ENCODE results near the gene CLEC12A.
"Not testable (repeated sequence)": the region's sequence is repeated elsewhere in the genome, so short reads cannot be mapped to it uniquely, and the experiment has no call there.

The CLEC12A gene

DNA sequence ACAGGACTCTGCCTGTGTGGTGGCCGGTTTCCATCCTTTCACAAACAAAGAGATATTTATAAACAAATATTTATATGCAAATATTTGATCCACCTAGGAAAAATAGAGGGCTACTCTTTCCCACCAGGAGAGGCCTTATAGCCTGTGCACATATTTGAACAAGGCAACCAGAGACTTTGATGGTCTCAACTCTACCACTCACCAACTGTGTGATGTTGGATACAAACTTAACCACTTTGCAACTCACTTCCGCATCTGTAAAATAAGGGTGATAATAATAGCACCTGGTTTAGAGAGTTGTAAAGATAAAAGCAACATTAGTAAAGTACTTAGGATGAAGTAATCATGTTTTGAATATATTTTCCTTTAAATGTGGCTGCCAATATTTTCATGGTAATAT, 1.5 kb upstream of the CLEC12A start:
- FAIRE-seq (peak; percentile 52), DNase-seq (ENCODE audit: low spot score) (no peak)

DNA sequence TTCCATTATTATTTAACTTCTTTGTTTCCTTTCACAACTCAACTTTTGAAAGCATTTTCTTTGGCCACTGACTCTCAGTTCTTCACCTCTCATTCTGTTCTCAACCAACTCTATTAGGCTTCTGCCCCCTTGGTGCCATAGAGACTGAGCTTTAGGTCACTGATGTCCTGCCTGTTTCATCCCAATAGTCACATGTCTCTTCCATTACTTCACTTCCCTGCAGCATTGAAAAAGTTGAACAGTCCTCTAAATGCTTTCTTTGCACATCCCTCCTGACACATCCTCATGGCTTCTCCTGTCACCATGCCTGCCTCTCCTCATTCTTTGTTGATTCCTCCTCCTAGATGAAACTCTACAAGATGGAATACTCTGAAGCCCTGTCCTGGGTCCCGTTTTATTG, 2.7 kb downstream of the CLEC12A start:
- DNase-seq (ENCODE audit: low spot score): no peak
- no peak for FAIRE-seq

DNA sequence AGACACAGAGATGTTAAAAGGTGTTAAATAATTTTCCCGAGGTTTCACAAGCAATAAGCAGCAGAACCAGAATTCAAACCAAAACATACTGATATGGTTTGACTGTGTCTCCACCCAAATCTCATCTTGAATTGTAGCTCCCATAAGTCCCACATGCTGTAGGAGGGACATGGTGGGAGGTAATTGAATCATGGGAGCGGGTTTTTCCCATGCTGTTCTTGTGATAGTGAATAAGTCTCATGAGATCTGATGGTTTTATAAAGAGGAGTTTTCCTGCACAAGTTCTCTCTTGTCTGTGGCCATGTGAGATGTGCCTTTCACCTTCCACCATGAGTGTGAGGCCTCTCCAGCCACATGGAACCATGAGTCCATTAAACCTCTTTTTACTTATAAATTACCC, 3.5 kb downstream of the CLEC12A start:
- not testable (repeated sequence) for FAIRE-seq; DNase-seq (ENCODE audit: low spot score)

DNA sequence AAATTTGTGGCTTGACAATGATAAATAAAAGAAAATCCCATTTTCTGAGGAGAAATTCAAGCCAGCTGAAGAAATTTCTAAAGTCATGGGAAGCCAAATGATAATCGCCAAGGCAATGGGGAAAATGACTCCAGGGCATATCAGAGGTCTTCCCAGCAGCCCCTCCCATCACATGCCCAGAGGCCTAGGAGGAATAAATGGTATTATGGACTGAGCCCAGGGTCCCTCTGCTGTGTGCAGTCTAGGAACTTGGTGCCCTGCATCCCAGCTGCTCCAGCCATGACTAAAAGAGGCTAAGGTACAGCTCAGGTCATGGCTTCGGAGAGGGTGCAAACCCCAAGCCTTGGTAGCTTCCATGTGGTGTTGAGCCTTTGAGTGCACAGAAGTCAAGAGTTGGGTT, 4.4 kb downstream of the CLEC12A start:
- FAIRE-seq (no peak), DNase-seq (ENCODE audit: low spot score) (no peak)

DNA sequence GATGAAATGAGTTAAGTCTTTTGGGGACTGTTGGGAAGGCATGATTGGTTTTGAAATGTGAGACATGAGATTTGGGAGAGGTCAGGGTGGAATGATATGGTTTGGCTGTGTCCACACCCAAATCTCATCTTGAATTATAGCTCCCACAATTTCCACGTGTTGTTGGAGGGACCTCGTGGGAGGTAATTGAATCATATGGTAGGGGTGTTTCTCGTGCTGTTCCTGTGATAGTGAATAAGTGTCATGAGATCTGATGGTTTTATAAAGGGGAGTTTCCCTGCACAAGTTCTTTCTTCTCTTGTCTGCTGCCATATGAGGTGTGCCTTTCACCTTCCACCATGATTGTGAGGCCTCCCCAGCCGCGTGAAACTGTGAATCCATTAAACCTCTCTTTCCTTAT, 5.4 kb downstream of the CLEC12A start:
- not testable (repeated sequence) for DNase-seq (ENCODE audit: low spot score); FAIRE-seq

DNA sequence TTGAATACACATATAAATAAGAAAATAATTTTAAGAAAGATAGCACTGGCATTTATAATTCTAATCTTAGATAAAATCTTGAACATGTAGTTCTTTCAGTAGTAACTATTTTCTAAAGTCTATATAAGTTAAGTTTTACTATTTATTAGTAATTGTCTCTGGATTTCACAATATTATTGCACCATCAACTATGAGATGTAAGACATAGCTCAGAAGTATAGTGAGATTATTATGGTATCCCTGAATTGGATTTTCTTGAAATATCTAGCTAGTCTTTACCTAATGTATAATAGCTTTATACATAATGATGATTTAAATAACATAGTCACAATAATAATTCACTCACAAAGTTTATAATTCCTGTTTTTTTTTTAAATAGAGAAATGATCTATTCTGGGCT, 6.7 kb downstream of the CLEC12A start:
- no peak for FAIRE-seq
- no peak for DNase-seq (ENCODE audit: low spot score)

DNA sequence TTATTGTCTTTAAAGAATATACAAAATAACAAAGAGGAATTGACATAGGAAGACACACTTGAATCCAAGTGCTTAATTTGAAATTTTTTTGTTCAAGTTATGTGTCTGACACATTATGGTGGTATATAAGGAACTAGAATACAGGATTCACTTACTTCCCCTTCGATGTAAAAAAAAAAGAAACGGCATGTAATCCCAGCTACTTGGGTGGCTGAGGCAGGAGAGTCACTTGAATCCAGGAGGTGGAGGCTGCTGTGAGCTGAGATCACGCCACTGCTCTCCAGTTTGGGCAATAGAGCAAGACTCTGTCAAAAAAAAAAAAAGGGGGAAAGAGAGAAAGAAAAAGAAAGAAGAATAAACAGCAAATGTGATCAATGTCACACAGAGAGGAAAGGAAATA, 8.9 kb downstream of the CLEC12A start:
- no peak for DNase-seq (ENCODE audit: low spot score)
- FAIRE-seq: no peak

DNA sequence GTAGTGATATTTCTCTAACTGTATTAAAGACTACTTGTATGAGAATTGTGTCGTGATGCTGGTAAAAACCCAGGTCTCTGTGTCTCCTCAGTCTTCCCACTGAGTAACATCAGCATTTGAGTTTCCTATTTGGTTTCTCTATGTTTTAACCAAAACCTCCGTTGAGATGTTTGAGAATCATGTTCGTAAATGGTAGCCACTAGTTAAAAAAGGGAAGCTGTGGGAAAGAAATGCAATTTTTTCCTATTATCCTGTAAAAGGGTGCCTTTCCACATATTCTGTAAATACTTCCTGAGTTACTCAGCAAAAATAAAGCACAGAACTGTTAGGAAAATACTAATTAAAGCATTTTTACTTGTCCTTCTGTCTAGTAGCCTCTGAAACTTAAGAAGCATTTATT, 20.7 kb downstream of the CLEC12A start:
- DNase-seq (ENCODE audit: low spot score) (no peak), FAIRE-seq (no peak)

DNA sequence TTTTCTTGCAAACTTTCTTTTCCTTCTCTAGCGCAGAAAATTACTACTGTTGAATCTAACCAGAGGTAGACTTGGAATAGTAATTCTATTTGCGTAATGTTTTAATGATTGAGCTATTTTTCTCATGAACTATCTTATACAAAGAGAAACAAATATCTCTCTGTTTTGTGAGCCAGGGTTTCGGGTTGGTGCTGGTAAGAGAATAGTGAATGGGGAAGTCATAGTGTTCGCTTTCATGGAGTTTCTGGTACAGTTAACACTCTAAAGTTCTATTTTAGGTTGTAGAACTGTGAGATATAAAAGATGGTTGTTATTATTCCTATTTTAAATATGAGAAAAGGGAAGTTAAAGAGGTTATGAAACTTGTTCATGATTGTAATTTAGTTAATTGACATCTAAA, 21.1 kb downstream of the CLEC12A start:
- no peak for DNase-seq (ENCODE audit: low spot score)

DNA sequence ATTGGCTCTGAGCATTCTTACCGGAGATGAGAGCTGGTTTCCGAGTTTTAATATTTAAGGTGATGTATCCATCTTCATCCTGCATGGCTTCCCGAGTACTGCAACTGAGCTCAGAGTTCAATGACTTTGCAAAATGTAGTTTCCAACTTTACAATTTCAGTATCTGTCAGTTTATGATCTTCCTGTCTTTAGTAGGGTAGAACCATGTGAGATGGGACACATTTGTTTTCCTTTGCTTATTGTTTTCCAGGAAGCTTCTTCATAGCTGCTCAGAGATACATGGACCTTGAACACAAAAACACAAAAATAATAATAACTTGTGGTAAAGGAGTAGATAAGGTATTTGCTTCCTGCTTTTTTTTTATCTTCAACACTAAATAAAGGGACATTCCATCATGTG, 27.8 kb downstream of the CLEC12A start, which contains the start of gene CLEC1B:
Gene CLEC1B (minus strand): TSS at position 106 of the 400 bp plus-strand sequence. CDS start 21 bp downstream, at position 85.
- FAIRE-seq: no peak
- no peak for DNase-seq (ENCODE audit: low spot score)

More for the DNA sequence above, 21.1 kb downstream of the CLEC12A start:
- no peak for FAIRE-seq

DNA sequence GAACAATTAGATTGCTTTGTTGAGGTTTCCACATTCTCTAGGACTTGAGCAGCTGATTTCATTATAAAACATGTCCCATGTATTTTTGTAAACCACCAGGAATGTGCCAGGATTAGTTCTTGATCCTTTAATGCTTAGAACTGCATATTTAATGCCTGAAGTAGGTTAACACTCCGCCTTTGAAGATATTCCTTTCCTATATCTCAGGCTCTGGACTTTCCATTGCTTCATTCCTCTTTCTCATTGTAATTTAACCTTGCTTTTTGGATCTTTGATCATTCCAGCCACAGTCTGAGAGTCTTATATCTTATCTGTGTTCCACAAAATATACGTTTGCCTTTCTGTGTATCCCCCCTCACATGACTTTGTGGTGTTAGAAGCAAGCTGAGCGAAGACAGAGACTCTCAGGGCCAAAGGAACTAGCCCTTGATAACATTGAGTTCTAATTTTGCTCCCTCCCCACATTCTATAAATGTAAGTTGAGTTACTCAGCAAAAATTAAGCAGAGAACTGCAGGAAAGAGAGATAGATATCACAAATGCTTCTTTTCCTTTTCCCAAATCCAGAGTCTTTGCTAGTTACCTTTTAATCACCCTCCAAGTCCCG, 30.1 kb downstream of the CLEC12A start:
- DNase-seq (ENCODE audit: low spot score): no peak
- no peak for FAIRE-seq

DNA sequence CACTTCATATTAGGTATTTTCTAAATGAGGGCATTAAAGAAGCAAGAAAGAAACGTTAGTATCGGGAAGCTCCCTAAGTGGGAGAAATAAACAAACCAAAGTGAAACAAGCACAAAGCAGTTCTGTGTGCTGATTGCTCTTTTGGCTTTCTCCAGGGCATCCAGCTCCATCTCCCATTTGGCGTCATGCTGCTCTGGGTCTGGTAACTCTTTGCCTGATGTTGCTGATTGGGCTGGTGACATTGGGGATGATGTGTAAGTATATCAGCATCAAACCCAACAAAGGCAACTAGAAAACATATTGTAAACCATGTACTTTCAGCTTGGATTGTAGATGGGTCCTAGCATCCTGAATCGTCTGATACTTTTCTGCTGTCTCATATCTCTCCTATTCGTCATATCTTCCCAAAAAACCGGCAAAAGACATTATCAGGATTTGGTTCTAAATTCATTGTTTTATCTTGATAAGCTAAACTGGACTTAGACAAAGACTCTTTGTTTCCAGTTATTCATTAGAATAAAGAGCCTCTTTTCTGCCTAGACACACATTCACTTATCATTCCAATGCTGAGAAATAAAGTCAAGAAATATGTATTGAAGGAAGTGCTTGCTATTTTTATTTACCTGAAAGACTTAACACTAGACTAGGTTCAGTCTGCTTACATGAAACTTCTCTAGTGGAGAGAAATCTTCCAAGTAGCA, 41.6 kb downstream of the CLEC12A start:
- FAIRE-seq (peak; percentile 20), DNase-seq (ENCODE audit: low spot score) (no peak)

DNA sequence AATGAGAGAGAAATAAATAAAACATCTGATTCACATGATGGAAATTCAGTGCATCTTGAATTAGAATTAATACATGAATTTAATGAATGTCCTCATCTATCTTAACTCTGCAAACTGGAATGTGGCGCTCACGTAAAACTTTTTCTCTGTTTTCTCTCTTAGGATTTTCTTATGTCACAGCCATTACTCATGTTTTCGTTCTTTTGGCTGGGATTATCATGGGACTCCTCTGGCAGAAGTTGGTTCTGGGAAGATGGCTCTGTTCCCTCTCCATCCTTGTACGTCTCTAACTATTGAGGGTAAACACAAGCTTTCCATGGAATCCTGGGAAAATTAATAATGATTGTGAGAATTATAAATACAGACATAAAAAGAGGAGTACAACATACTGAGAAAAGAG, 44.2 kb downstream of the CLEC12A start:
- DNase-seq (ENCODE audit: low spot score) (no peak), FAIRE-seq (no peak)

DNA sequence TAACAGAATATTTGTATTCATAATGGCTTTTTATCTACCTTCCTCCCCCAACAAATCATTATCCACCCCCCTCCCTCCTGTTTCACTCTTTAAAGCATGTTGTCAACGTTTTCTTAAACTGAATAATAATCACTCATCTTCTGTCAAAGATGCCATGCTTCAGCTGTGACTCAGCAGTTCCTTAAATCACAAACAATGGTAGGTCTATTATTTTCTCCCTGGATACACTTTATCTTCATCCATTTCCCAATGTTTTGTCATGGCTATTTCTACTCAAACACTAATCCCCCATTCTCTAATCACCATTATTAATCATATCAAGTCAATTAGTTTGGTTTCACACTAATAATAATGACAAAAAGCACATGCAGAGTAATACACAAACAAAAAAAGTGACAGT, 45.7 kb downstream of the CLEC12A start:
- DNase-seq (ENCODE audit: low spot score) (peak; percentile 39), FAIRE-seq (no peak)

DNA sequence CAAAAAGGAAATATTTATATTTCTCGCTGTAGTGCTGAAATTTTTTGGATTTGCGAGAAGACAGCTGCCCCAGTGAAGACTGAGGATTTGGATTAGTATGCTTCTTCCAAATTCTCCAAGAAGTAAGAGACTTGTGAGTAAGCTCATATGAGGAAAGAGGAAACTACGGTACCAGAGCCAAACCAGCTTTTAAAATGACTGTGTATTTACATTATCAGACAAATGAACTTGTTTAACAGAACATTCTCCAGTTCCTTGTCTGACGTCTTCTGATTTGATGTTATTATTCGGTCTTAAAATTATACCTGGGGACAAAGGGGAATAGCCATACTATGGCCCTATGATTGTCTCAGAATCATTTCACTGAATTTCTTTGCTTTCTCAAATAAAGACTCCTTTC, 47.2 kb downstream of the CLEC12A start:
- no peak for DNase-seq (ENCODE audit: low spot score)

DNA sequence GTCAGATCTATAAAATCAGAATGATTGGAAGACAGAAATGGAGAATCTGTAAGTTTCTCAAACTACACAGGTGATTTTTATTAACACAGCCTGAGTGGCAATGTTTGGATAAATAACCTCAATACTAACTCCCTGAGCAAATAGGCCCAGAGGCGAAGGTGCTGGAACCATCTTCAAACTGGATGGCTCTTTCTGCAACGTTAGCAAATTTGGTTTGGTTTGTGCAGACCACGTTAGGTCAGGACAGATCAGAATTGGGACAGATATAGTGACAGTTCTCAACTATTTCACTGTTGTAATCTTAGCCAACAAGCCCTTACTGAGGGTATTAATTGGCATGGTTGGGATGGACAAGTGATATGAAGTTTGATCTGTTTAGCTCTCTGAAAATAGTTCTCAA, 50.1 kb downstream of the CLEC12A start:
- FAIRE-seq (no peak), DNase-seq (ENCODE audit: low spot score) (no peak)

More for the DNA sequence above, 47.2 kb downstream of the CLEC12A start:
- FAIRE-seq: no peak

DNA sequence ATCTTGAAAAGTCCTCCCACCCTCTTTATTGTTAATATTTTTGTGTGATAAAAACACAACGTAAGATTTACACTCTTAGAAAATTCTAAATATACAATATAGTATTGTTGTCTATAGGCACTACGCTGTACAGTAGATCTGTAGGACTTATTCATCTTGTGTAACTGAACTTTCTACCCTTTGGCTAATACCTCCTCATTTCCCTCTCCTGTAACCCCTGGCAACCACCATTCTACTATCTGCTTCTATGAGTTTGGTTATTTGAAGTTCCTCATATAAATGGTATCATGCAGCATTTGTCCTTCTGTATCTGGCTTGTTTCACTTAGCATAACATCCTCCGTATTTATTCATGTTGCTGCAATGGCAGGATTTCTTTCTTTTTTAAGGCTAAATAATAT, 54.0 kb downstream of the CLEC12A start:
- FAIRE-seq (no peak), DNase-seq (ENCODE audit: low spot score) (no peak)

DNA sequence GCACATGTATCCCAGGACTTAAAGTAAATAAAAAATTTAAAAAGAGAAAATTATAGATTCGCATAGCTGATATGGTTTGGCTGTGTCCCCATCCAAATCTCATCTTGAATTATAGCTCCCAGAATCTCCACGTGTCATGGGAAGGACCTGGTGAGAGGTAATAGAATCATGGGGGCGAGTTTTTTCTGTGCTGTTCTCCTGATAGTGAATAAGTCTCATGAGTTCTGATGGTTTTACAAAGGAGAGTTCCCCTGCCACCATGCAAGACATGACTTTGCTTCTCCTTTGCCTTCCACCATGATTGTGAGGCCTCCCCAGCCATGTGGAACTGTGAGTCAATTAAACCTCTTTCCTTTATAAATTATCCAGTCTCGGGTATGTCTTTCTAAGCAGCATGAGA, 55.5 kb downstream of the CLEC12A start:
- not testable (repeated sequence) for FAIRE-seq; DNase-seq (ENCODE audit: low spot score)

DNA sequence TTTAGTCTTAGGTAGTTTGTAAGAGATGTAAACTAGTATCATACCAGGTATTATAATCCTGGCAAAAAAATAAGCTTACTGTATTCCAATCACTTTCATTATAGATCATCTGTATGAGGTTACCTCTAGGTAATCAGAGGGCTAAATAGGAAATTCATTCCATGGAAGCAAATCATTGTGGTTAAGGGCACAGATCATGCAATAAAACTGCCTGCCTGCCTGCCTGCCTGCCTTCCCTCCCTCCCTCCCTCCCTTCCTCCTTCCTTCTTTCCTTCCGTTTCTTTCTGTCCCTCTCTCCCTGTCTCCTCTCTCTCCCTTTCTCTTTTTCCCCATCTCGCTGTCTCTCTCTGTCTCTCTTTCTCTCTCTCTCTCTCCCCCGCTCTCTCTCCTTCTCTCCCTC, 56.1 kb downstream of the CLEC12A start:
- peak; percentile 37 for DNase-seq (ENCODE audit: low spot score)
- no peak for FAIRE-seq

DNA sequence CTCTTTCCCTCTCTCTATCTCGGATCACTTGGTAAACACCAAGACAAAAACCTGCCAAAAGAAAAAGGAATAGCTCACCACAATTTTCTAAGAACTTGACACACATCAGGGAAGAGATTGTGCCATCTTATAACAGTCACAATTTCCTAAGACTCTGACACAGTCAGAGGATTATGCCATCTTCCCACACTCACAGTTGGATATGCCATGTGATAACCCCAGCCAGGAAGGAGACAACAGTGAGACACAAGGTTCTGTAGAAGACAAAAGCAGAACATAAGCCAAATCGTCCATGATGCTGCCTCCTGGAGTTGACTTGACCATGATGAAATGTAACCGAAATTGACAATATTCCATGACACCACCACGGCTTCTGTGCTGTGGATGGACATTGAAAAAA, 56.5 kb downstream of the CLEC12A start:
- peak; percentile 82 for FAIRE-seq
- DNase-seq (ENCODE audit: low spot score): peak; percentile 40

DNA sequence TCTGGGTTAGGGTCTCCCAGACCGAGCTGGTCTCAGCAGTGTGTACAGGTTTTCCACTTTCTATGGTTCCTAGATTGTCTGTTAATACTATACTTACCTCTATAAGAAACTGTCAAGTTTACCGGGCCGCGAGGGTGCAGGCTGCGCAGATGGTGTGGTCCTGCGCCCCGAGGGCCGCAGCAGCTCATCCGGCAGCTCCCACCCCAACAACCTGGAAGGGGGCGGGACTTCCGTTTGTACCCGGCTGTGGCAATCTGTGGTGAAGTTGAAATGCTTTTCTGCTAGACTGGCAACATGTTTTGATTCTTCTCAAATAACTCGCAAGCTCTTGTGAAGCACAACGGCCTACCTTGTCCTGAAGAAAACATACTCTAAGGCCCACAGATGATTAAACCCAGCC, 59.2 kb downstream of the CLEC12A start, which contains the start of gene CLEC9A:
Gene CLEC9A (plus strand): TSS at position 237 of the 400 bp plus-strand sequence. CDS start 22,006 bp downstream, outside the sequence.
- DNase-seq (ENCODE audit: low spot score): no peak
- peak; percentile 48 for FAIRE-seq

DNA sequence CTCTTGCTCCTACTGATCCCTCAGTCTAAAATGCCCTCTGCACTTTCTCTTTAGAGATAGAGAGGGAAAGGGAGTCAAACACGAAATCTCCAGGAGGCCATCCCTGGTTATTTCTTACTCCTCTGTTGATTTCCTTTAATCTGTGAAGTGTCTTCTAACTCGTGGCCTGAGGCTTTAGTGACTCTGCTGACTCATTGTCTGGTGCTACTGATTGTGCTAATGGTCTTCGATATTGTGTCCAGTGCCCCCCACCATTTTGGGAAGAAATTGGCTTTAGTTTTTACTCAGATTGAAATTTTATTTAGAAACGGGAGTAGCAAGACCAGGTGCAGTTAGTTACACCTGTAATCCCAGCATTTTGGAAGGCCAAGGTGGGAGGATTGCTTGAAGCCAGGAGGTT, 60.1 kb downstream of the CLEC12A start:
- FAIRE-seq (no peak), DNase-seq (ENCODE audit: low spot score) (peak; percentile 40)

DNA sequence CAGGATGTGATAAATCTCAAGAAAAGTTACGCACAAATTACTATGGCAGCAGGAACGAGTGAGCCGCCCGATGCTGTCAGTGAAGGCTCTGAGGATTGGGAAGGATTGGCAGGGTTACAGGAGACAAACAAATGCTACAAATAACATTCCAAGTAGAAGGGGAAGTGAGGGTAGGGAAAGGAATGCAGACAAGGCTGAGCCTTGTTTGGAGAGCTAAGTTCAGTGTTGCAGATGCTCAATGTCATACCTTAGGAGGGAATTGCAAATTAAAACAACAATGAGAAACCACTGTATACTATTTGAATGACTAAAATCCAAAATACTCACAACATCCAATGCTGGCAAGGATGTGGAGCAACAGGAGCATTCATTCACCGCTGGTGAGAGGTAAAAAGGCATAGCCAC, 60.6 kb downstream of the CLEC12A start:
- FAIRE-seq: peak; percentile 94
- peak; percentile 75 for DNase-seq (ENCODE audit: low spot score)
